ENCODE results near the gene ASB15.

GRCh38 chr7:123627851-123628250, 26.2 kb downstream of the ASB15 start:
- no peak for TF ChIP-seq CTCF (IDR thresholded peaks at IDR 0.05)
- TF ChIP-seq POLR2A (IDR thresholded peaks at IDR 0.05), result no peak
